K562 (cell line): ENCODE data around the gene LITAF. TPM values are rescaled to one million over a fixed set of nuclear protein-coding genes. Genes with fewer than 3 reads are reported as not detected.

Experiments
- NCOA6 ChIP-seq: fragments of 450-650 bp; IDR thresholded peaks from 2 replicates; pipeline ENCODE4 v1.6.1; 2017; ENCODE audit warnings: mild to moderate bottlenecking
- RFX7 ChIP-seq: fragments of 250-450 bp; sonication (Bioruptor Pico); IDR thresholded peaks from 2 replicates; pipeline ENCODE4 v1.5.1; 2021; ENCODE audit warnings: mild to moderate bottlenecking
- SIX5 ChIP-seq, 2 experiments: IDR thresholded peaks; 2 replicates each; pipeline ENCODE4 v1.6.1; 2011; ENCODE audit warnings: low read length in 2 of 2, borderline replicate concordance in 1 of 2, low read depth in 1 of 2, mild to moderate bottlenecking in 1 of 2, moderate library complexity in 1 of 2; ENCODE audit not compliant: insufficient read depth in 1 of 2
- ZNF232 ChIP-seq: sonication (generic); formaldehyde crosslinking; IDR thresholded peaks from 2 replicates; pipeline ENCODE4 v1.8.0; 2022; ENCODE audit warnings: mild to moderate bottlenecking, missing genetic modification reagents
- ZNF431 ChIP-seq: sonication (generic); formaldehyde crosslinking; IDR thresholded peaks from 2 replicates; pipeline ENCODE4 v1.8.0; 2022; ENCODE audit warnings: mild to moderate bottlenecking, missing genetic modification reagents
- ZNF57 ChIP-seq: fragments of 450-650 bp; formaldehyde crosslinking; IDR thresholded peaks from 2 replicates; pipeline ENCODE4 v1.4.0; 2020; ENCODE audit warnings: mild to moderate bottlenecking, moderate library complexity
- polyA plus RNA-seq, 8 experiments: library from polyadenylated mRNA; depleted of rRNA in 4 of 8; stranded (reverse) in 5 of 8; unstranded in 3 of 8; fragments of >200 nt; fragmentation: Nextera tagmentation in 2 of 8; fragmentation: Illumina TruSeq in 1 of 8; extraction: Ambion mirVana in 2 of 8; extraction: Trizol in 1 of 8; gene quantifications; 2 replicates each; pipeline versions ENCODE4 v1.2.1 to v1.2.3, GENCODE V29; 2011 to 2014; ENCODE audit warnings: inconsistent platforms in 1 of 8, missing spikeins in 1 of 8
- total RNA-seq, 7 experiments: library from RNA; depleted of rRNA in 6 of 7; stranded (reverse); fragments of >200 nt in 6 of 7; fragmentation: Illumina TruSeq in 2 of 7; extraction: Trizol in 2 of 7; gene quantifications; 2 replicates each; pipeline versions ENCODE4 v1.2.1 to v1.2.3, GENCODE V29; 2011 to 2021; ENCODE audit warnings: low replicate concordance in 1 of 7
- TF ChIP-seq, protein P1 (sequence below): sonication (generic); formaldehyde crosslinking; IDR thresholded peaks from 2 replicates; pipeline ENCODE4 v1.9.0; 2022; ENCODE audit warnings: mild to moderate bottlenecking, missing genetic modification reagents
- TF ChIP-seq, protein P2 (sequence below): fragments of 150-350 bp; IDR thresholded peaks from 2 replicates; pipeline ENCODE4 v1.6.1; 2014; ENCODE audit warnings: low read depth, mild to moderate bottlenecking, low read length, borderline replicate concordance
- TF ChIP-seq, protein P3 (sequence below): fragments of 200-800 bp; sonication (Bioruptor generic); IDR thresholded peaks from 2 replicates; pipeline ENCODE4 v1.6.1; 2017; ENCODE audit warnings: missing genetic modification characterization, missing compliant biosample characterization
- TF ChIP-seq, protein P4 (sequence below): fragments of 450-650 bp; formaldehyde crosslinking; IDR thresholded peaks from 2 replicates; pipeline ENCODE4 v1.4.0; 2022; ENCODE audit warnings: missing genetic modification characterization

Gene LITAF
- total and polyA plus RNA-seq, 9 of the 15 experiments (the other 6 are each of a cell fraction or from before 2014, with no cell fraction given), result 4.1 to 17.8 (median 11.9) TPM

DNA sequence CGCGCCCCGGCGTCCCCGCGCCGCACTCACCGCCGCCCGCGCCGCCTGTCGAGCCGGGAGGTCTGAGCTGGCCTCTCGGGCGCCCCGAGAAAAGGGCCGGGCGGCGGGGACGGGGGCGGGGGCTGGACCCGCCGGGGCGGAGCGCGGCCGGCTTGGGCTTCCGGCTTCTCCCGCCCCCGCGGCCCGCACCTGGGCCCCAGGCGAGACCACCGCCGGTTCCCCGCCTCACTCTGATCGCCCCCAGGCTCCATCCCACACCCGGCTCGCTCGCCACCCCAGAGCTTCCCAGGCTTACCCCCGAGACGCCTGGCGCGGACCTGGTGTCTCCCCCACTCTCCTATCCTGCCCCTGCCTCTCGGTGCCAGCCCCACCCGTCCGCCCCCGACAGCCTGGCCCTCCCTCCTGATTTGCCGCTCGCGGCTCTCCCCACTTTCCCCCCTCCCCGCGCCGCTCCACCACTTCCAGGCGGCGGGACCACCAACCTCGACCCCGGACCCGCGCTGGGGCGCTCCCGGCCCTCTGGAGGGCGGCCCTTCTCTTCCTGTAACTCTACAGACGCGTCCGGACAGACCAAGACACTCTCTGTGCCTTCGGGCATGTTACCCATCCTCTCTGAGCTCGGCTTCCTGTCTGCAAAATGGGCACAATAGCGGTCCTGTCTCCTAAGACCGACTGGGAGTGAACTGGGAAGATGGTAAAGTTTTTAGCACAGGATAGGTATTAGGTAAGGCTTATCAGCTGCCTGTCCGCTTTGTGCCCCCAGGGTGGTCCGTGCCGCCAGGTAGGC lies at the start of gene LITAF (continued):
- TF ChIP-seq, protein P1, sequence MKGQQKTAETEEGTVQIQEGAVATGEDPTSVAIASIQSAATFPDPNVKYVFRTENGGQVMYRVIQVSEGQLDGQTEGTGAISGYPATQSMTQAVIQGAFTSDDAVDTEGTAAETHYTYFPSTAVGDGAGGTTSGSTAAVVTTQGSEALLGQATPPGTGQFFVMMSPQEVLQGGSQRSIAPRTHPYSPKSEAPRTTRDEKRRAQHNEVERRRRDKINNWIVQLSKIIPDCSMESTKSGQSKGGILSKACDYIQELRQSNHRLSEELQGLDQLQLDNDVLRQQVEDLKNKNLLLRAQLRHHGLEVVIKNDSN (CRISPR knock-in tag), result no peak
- TF ChIP-seq, protein P2, sequence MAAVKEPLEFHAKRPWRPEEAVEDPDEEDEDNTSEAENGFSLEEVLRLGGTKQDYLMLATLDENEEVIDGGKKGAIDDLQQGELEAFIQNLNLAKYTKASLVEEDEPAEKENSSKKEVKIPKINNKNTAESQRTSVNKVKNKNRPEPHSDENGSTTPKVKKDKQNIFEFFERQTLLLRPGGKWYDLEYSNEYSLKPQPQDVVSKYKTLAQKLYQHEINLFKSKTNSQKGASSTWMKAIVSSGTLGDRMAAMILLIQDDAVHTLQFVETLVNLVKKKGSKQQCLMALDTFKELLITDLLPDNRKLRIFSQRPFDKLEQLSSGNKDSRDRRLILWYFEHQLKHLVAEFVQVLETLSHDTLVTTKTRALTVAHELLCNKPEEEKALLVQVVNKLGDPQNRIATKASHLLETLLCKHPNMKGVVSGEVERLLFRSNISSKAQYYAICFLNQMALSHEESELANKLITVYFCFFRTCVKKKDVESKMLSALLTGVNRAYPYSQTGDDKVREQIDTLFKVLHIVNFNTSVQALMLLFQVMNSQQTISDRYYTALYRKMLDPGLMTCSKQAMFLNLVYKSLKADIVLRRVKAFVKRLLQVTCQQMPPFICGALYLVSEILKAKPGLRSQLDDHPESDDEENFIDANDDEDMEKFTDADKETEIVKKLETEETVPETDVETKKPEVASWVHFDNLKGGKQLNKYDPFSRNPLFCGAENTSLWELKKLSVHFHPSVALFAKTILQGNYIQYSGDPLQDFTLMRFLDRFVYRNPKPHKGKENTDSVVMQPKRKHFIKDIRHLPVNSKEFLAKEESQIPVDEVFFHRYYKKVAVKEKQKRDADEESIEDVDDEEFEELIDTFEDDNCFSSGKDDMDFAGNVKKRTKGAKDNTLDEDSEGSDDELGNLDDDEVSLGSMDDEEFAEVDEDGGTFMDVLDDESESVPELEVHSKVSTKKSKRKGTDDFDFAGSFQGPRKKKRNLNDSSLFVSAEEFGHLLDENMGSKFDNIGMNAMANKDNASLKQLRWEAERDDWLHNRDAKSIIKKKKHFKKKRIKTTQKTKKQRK, result no peak
- TF ChIP-seq ZNF431 (CRISPR knock-in tag) (no peak), RFX7 (CRISPR knock-in tag) (no peak), NCOA6 (no peak), SIX5 (IDR thresholded peaks at IDR 0.05; ENCODE audit: borderline replicate concordance in 1 of 2, insufficient read depth in 1 of 2, low read depth in 1 of 2, low read length in 2 of 2) (no peak), ZNF232 (no peak), ZNF57 (CRISPR knock-in tag) (no peak)
- TF ChIP-seq, protein P3, sequence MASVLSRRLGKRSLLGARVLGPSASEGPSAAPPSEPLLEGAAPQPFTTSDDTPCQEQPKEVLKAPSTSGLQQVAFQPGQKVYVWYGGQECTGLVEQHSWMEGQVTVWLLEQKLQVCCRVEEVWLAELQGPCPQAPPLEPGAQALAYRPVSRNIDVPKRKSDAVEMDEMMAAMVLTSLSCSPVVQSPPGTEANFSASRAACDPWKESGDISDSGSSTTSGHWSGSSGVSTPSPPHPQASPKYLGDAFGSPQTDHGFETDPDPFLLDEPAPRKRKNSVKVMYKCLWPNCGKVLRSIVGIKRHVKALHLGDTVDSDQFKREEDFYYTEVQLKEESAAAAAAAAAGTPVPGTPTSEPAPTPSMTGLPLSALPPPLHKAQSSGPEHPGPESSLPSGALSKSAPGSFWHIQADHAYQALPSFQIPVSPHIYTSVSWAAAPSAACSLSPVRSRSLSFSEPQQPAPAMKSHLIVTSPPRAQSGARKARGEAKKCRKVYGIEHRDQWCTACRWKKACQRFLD (CRISPR knock-in tag), result no peak
- TF ChIP-seq, protein P4, sequence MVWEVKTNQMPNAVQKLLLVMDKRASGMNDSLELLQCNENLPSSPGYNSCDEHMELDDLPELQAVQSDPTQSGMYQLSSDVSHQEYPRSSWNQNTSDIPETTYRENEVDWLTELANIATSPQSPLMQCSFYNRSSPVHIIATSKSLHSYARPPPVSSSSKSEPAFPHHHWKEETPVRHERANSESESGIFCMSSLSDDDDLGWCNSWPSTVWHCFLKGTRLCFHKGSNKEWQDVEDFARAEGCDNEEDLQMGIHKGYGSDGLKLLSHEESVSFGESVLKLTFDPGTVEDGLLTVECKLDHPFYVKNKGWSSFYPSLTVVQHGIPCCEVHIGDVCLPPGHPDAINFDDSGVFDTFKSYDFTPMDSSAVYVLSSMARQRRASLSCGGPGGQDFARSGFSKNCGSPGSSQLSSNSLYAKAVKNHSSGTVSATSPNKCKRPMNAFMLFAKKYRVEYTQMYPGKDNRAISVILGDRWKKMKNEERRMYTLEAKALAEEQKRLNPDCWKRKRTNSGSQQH (CRISPR knock-in tag), result no peak
